Stimulated activated CD4-positive, alpha-beta T cell treated with anti-CD3 and anti-CD28 coated beads, Interleukin-15, amount 100 ng/mL, for 24 hours (primary cell): Measurements from ENCODE around the gene DGCR8.

Source experiments
- DNase-seq: peaks from one replicate; pipeline ENCODE4 v3.0.0-alpha.2; 2020

DGCR8 gene

DNA sequence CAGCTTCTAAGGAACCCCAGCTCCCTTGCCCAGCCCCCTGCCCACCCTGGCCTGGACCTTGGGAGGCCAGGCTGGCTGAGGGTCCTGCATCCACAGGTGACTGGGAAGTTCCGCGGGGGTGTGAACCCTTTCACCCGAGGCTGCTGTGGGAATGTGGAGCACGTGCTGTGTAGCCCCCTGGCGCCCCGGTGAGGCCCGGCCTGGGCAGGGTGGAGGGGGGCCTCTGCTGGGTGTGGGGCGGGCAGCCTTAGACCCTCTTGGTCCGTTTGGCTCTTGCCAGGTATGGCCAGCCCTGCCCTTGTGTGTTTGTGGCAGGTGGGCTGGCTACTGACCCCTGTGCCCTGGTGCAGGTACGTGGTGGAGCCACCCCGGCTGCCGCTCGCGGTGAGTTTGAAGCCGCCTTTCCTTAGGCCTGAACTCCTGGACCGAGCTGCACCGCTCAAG lies 60.5 kb downstream of the DGCR8 start:
- DNase-seq = no peak

DNA sequence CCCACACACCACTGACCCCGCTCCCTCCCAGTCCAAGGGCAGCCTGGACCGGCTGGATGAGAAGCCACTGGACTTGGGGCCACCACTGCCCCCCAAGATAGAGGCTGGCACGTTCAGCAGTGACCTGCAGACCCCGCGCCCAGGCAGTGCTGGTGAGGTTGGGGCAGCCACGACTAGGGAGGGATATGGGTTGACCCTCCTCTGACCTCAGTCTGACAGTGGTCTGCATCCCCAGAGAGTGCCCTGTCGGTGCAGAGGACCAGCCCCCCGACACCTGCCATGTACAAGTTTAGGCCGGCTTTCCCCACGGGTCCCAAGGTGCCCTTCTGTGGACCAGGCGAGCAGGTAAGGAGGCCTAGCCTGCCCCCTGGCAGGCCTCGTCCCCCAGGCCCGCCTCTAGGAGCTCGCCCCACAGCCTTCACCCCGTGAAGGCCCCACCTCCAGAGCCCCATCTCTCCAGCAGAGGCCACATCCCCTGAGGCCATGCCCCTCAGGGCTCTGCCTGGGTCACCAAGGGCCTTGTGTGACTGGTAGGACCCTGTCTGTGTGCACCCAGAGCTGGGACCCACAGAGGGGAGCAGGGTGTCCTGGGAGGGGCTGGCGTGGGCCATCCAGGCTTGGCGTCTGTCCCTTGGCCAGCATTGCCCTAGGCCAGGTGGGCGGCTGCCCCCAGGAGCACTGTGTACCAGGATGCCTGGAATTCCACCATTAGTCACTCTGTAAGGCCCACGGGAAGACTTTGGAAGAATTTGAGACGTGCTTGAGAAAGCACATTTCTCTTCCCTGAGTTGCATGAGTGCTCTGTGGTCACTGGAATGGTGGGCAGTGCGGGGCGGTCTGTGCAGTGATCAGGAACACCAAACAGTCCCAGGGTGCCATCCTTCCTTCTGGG lies 61.4 kb downstream of the DGCR8 start:
- DNase-seq = no peak

DNA sequence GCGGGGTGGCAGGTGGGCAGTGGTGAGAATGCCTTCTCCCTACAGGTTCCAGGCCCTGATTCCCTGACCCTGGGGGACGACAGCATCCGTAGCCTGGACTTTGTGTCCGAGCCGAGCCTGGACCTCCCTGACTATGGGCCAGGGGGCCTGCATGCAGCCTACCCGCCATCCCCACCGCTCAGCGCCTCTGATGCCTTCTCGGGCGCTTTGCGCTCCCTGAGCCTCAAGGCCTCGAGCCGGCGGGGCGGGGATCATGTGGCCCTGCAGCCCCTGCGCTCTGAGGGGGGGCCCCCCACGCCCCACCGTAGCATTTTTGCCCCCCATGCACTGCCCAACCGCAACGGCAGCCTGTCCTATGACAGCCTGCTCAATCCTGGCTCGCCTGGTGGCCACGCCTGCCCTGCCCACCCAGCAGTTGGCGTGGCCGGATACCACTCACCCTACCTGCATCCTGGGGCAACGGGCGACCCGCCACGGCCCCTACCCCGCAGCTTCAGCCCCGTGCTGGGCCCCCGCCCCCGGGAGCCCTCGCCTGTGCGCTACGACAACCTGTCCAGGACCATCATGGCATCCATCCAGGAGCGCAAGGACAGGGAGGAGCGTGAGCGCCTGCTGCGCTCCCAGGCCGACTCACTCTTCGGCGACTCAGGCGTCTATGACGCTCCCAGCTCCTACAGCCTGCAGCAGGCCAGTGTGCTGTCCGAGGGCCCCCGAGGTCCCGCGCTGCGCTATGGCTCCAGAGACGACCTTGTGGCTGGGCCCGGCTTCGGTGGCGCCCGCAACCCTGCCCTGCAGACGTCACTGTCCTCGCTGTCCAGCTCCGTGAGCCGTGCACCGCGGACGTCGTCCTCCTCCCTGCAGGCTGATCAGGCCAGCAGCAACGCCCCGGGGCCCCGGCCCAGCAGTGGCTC lies 62.9 kb downstream of the DGCR8 start:
- no peak for DNase-seq

DNA sequence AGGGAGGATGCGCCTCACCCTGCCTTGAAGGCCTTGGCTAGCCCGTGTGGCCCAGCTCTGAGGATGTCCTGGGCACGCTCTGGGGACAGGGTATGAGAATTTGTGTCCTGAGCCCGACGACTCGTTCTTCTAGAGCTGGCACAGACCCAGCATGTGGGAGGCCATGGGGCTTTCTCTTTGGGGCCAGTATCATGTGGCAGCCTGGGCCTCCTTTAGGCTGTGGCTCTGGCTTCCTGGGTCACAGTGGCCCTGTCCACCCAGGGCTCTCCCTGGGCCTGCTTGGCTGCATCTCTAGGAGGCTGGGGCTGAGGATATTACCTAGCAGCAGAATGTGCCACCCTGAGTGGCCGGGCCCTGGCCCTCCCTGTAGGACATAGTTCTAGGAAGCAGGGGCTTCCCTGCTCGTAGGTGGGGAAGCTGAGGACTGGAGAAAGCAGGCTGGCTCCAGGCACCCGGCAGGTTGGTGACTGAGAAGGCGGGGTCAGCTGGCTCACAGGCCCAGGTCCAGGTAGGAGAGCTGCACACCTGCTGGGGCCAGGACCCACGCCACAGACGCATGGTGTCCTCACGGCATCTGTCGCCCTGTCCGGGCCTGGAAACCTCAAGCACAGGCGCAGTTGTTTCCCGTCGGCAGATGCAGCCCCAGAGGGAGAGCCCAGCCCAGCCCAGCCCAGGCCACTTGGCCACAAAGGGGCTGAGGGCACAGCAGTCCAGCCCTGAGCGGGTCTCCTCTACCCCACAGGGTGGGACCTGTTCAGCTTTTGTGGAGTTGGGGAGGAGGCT lies 64.0 kb downstream of the DGCR8 start:
- DNase-seq = no peak

DNA sequence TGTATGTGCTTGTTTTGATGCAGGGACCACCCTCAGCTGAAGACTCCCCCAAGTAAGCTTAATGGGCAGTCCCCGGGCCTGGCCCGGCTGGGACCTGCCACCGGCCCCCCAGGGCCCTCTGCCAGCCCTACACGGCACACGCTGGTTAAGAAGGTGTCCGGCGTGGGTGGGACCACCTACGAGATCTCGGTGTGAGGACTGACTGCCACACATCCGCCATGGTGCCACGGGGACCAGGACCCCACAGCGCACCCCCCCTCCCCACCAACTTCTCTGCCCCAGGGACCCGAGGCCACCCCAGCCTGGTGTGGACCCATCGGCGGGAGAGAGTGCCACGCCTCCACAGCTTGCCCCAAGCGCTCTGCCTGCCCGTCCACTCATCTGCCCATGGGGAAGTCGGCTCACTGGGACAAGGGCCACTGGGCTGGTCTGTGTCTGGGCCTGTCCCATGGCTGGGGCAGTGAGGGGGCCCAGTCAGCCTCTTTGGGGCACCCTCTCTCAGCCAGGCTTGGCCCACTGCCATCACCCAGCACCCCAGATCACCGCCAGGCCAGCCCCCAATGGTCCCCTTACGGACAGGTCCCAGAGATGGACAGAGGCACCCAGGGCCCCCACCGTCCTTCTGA lies 65.3 kb downstream of the DGCR8 start:
- no peak for DNase-seq

DNA sequence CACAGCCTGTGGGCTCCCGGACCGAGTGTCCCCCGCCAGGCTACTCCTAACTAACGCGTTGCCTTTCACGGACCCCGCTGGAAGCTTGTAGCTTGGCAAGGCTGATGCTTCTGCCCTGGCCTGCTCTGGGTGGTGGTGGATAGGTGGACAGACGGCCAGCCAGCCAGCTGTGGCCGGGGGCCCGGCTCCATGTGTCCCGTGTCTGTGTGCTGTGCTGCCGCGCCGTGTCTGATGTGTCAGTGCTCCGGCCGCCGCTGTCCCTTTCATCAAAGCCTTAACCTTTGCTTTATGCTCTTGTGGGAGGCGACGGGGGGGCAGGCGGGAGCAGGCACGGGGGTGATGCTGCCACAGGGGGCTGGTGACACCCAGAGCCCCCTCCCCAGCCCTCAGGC lies 65.8 kb downstream of the DGCR8 start:
- no peak for DNase-seq

DNA sequence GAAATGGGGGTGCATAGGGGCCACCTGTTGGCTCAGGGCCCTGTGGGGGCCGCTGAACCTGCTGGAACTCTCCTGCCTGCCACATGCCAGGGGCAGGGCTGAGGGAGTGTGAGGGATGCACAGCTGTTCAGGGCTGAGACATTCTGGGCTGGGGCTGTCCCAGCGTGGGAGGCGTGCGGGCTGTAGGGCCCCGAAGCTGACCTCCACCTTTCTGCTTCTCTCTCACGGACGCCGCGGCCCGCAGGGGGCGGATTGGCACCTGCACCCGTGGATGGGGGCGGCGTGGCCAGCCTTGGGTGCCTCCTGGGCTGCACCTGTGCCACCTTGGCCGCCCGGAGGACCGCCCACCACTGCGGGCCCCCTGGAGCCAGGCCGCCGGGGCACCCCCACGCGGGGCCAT lies 66.7 kb downstream of the DGCR8 start:
- no peak for DNase-seq

DNA sequence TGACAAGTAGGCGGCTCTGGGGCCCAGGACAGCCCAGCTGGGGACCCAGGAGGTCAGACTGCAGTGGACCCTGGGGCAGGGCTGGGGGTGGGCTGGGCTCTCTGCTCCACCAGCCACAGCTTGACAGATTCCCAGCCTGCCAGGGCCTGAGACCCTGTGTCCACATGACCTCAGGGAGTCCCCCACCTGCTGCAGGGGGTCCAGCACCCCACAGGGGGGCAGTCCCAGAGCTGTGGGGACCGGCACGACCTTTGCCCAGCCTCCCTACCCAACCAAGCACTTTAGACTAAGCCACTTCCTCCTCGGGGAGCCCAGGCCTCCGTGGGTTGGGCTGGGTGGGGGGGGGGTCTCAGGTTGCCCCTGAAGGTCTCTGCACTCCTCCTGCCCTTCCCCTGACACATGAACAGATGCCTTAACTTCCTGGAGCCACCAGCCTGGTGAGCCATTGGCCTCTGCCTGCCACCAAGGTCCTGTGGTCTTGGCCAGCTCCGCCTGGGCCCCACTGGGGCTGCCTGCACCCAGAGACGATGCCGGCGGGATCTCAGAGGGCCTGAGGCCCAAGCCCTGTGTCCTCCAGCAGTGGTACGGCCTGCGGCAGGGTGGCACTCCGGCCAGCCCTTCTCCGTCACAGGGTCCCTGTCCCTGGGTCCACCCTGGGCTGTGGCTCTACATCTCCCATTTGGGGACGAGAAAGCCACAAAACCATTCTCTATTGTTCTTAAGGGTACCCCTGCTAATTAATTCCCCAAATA lies 67.4 kb downstream of the DGCR8 start:
- DNase-seq = no peak

DNA sequence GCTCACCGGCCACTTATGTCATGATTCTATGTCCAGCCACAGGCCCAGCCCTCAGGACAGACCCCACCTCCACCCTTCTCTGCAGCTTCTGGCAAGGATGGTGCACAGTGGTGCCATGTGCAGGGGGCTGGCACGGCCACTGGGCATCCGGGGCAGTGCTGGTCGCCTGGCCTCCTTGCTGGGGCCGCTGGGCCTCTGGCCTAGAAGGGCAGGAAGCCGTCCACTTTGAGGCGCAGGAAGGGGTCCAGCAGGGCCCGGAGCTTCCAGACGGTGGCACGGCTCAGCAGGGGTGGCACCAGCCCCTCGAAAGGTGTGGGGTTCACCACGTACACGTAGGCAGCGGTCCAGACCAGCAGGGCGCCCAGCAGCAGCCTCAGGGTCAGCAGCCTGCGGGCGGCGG lies 68.4 kb downstream of the DGCR8 start:
- DNase-seq = no peak

DNA sequence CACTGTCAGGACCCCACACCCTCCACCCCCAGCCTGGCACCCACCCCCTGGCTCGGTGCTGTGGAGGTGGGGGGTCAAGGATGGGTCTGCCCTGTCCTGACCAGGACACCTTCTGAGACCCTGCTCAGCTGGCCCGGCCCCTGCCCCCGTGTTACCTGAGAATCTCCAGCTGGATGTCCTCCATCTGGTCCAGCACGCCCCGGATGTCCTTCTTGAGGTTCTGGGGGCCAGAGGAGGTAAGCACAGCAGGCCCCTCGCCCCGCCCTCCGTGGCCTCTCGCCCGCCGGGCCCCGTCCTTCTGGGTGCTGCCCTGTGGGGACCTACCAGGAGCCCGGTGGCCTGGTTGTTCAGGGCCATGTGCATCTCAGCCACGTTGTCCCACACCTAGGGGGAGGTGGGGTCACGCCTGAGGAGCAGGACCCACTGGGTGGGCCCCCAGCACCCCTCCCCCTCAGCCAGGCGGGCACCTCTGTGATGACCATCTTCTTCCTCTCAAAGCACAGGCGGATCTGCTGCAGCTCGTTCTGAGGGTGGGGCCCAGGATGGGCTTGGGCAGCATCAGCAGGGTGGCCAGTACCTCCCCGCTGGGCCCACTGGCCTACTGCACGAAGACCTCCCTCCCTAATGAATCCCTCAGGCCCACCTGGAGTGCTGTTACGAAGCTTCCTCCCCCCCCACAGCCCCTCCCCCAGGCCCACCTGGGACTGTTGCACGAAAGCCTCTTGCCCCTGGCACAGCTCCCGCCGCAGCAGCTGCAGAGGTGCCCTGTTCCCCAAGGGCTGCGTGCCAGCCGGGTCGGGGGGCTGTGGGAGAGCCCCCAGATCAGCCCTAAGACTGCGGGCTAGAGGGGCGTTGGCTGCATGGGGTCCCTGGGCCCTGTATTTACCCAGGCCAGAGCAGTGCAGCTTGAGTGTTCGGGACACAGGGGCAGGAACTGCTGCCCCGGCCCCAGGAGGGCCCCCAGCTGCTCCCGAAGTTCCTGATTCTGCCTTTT lies 69.5 kb downstream of the DGCR8 start:
- DNase-seq = no peak

DNA sequence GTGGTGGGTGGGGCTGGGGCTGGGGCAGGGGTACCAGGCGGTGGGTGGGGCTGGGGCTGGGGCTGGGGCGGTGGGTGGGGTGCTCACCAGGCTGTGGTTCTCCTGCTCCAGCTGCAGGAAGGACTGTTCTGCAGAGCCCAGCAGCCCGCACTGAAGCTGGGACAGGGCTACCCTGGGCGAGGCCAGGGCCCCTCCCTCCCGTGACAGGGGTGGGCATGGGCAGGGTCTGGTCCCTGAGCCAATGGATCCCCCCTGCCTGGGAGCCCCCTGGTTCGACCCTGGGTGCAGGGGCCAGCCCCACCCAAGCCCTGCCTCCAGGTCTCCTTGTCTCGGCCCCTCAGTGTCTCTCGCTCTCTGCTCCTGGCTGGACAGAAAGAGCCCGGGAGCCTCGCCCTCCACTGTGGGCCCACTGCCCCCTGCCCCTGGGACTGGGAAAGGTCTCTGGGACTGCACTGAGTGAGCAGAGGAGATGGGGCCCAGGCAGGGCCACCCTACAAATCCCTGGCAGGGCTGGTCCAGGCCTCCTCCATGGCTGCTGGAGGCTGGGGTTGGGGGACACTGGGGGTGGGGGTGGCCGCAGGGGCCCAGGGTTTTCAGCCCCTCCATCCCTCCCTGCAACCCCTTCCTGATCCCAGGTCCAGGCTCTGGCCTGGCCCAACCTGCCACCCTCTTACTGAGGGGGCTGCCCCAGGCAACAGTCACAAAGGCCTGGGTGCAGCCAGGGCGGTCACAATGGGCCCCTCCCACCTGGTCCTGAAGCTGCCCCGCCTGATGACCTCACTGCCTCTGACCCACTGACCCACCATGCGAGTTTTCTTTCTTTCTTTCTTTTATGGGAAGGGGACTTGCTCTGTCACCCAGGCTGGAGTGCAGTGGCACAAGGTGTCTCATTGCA lies 70.6 kb downstream of the DGCR8 start, which contains the start of gene CCDC188:
TSS of gene CCDC188 (minus strand) at position 675 of the 895 bp plus-strand sequence. CDS start at position 606, 69 bp downstream.
- DNase-seq = no peak

DNA sequence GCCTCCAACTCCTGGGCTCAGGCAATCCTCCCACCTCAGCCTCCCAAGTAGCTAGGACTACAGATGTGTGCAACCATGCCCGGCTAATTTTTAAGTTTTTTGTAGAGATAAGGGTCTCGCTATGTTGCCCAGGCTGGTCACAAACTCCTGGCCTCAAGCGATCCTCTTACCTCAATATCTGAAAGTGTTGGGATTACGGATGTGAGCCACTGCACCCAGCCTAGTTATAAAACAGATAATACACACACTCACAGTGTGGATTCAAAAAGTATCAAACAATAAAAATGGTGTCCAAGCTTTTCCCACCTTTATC lies 71.2 kb downstream of the DGCR8 start:
- no peak for DNase-seq

DNA sequence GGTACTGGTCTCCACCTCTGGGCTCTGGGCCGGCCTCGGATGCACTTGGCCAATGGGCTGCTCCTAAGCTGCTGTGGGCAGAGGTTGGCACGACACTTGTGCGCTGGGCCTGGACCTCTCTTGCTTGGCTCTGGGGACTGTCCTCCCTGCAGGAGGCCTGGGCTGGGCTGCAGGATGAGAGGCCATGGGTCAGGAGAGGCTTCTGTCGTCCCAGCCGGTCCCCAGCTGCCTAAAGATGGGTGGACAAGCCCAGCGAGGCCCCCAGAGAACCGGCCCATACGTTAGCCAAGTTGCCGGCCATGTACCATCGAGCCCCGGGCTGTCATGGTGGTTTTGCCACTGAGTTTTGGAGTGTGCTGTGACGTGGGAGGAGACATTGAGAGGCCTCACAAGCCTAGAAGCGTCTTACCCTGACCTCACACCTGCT lies 72.4 kb downstream of the DGCR8 start:
- no peak for DNase-seq

DNA sequence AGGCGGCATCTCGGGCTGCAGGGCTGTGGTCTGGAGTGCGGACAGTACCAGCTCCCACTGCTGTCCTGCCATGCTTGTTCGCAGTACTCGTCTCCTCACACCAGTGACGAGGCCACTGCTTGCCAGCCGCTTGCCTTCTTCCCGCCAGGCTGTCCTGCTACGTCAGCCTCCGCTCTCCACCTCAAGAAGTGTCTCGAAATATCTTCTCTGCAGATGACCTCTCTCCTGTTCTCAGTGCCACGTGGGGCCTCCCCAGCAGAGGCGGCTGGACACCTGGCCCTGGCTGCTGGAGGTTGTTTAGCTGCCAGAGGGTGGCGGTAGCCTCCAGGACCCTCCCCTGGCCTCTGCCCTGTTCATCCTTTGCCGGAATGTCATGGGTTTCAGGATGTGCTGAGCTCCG lies 73.9 kb downstream of the DGCR8 start:
- DNase-seq = no peak

DNA sequence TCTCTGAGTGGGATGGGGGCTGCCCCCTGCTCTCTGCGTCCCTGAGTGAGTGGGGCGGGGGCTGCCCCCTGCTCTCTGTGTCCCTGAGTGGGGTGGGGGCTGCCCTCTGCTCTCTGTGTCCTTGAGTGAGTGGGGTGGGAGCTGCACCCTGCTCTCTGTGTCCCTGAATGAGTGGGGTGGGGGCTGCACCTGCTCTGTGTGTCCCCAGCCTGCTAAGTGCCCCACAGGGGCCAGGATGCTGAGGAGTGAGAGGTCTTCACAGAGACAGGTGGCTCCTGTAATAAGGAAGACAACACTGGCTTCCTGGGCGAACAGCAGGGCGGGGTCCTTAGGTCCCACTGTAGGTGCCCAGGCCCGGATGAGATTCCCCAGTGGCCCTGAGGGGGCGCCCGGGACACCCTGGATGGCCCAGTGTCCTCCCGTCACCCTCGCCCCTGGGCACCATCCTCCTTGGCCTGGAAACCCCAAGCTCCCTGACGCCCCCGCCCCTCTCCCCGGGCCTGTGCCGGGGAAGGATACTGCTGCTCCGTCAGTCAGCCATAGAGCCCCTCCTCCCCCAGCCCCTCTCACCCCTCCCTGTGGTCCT lies 74.7 kb downstream of the DGCR8 start:
- DNase-seq = no peak

DNA sequence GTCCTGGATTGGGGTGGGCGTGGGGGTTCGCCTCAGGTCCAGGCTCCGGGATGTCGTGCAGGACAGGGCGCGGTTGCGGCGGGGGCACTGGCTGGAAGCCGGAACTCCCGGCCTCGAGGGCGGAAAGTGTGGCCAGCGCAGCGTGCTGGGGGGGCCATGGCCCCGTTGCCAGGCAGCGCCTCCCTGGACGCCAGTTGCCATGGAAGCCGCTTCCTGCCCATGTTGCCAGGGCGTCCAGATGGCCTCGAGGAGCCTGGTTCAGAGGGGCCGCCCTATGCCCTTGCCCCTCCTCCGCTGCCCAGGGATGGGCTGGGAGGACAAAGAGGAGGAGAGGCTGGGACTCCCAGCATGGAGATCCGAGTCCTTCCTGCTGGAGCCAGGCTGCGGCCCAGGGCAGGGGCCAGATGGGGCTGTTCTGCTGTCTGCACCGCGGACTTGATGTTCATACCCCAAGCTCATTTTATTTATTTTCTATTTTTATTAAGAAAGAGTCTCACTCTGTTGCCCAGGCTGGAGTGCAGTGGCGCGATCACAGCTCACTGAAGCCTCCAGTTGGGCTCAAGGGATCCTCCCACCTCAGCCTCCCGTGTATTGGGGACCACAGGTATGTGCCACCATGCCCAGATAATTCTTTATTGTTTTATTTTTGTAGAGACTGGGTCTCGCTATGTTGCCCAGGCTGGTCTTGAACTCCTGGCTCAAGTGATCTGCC lies 75.4 kb downstream of the DGCR8 start:
- no peak for DNase-seq

DNA sequence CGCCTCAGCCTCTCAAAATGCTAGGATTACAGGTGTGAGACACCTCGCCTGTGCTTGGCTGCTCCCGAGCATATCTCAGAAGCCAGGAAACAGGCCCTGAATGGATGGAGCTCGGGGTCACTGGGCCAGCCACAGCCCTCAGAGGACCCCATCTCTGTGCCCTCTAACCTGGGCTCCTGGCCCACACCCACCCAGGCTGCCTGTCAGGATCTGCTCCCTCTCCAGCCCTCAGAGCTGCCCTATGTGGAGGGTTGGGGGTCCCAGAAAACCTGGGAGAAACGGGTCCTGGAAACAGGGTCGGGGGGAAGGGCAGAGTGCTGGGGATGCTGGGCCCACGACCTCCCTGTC lies 76.0 kb downstream of the DGCR8 start:
- no peak for DNase-seq
